IPS DF 4.7 (cell line): ENCODE results near the gene DDX50.
"Not testable (repeated sequence)": the region's sequence is repeated elsewhere in the genome, so short reads cannot be mapped to it uniquely, and the experiment has no call there.

ENCODE experiments used
- DNase-seq: peaks from one replicate; pipeline ENCODE4 v3.0.0-alpha.2; 2013; ENCODE audit warnings: low spot score; ENCODE audit errors: extremely low read depth

DDX50 gene

GRCh38 chr10:68901105-68901927 lies at the start of gene DDX50:
TSS of gene DDX50 (plus strand) at chr10:68901315. CDS start at chr10:68901385, 70 bp downstream.
- peak; percentile 96 for DNase-seq

- no peak for DNase-seq
Measured at GRCh38 chr10:68856352-68856751, 44.8 kb upstream of the DDX50 start.

- no peak for DNase-seq
Measured at GRCh38 chr10:68857005-68857404, 44.1 kb upstream of the DDX50 start.

GRCh38 chr10:68861253-68861652 lies 39.9 kb upstream of the DDX50 start:
- no peak for DNase-seq

GRCh38 chr10:68864611-68865010 lies 36.5 kb upstream of the DDX50 start:
- no peak for DNase-seq

GRCh38 chr10:68868173-68868572 lies 32.9 kb upstream of the DDX50 start:
- not testable (repeated sequence) for DNase-seq

- DNase-seq = no peak
Measured at GRCh38 chr10:68869623-68870022, 31.5 kb upstream of the DDX50 start.

GRCh38 chr10:68870061-68870460 lies 31.1 kb upstream of the DDX50 start:
- no peak for DNase-seq

GRCh38 chr10:68870545-68871104 lies 30.5 kb upstream of the DDX50 start:
- DNase-seq = no peak

- no peak for DNase-seq
Measured at GRCh38 chr10:68871105-68871711, 29.9 kb upstream of the DDX50 start.

- no peak for DNase-seq
Measured at GRCh38 chr10:68871731-68872342, 29.3 kb upstream of the DDX50 start.

GRCh38 chr10:68876246-68877138 lies 24.6 kb upstream of the DDX50 start:
- DNase-seq = no peak

- DNase-seq = no peak
Measured at GRCh38 chr10:68877482-68878110, 23.5 kb upstream of the DDX50 start.

- DNase-seq = no peak
Measured at GRCh38 chr10:68878496-68878895, 22.6 kb upstream of the DDX50 start.

GRCh38 chr10:68879628-68880027 lies 21.5 kb upstream of the DDX50 start:
- DNase-seq = no peak

GRCh38 chr10:68880181-68880580 lies 20.9 kb upstream of the DDX50 start:
- DNase-seq = no peak

GRCh38 chr10:68895041-68895440 lies 6.1 kb upstream of the DDX50 start:
- no peak for DNase-seq

- no peak for DNase-seq
Measured at GRCh38 chr10:68897336-68897741, 3.8 kb upstream of the DDX50 start.

GRCh38 chr10:68899186-68899745 lies 1.8 kb upstream of the DDX50 start:
- DNase-seq = no peak

- DNase-seq = no peak
Measured at GRCh38 chr10:68900427-68901104, 549 bp upstream of the DDX50 start.
